ENCODE measurements around the gene FNIP1.
"Not testable (repeated sequence)": the region's sequence is repeated elsewhere in the genome, so short reads cannot be mapped to it uniquely, and the experiment has no call there.

FNIP1 gene

DNA sequence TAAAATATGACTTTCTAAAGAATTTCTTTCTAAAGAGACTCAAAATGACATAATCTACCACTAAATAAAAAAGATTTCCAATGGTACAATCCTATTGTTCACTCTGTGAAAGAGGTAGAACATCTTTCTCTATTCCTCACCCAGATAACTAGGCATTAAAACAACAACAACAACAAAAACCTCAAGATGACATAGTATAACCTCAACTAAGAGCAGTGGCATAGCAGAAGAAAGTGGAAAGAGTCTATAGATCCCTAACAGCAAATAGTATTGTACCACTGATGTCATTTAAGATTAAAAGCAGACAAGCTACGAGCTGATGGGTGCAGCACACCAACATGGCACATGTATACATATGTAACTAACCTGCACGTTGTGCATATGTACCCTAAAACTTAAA lies 191.7 kb downstream of the FNIP1 start:
- no peak for DNase-seq

DNA sequence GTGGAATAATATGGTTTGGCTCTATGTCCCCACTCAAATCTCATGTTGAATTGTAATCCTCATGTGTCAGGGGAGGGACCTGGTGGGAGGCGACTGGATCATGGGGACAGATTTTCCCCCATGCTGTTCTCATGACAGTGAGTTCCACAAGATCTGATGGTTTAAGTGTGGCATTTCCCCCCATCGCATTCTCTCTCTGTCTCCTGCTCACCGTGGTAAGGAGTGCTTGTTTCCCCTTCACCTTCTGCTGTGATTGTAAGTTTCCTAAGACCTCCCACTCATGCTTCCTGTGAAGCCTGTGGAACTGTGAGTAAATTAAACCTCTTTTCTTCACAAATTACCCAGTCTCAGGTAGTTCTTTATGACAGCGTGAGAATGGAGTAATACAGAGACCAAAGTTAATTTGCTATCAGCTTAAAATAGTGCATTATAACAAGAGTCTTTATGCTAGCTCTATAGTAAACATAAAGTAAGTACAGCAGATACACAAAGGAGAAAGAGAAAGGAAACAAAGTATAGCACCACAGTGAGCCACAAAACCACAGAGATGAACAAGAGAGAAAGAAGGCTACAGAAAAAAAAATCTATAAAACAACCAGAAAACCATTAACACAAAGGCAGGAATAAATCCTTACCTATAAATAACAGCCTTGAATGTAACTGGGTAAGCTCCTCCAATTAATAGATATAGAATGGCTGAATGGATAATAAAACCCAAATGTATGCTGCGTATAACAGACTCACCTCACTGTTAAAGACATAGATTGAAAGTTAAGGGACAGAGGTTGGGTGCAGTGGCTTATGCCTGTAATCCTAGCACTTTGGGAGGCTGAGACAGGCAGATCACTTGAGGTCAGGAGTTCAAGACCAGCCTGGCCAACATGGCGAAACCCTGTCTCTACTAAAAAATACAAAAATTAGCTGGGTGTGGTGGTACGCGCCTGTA lies 201.5 kb downstream of the FNIP1 start:
- no peak for DNase-seq

DNA sequence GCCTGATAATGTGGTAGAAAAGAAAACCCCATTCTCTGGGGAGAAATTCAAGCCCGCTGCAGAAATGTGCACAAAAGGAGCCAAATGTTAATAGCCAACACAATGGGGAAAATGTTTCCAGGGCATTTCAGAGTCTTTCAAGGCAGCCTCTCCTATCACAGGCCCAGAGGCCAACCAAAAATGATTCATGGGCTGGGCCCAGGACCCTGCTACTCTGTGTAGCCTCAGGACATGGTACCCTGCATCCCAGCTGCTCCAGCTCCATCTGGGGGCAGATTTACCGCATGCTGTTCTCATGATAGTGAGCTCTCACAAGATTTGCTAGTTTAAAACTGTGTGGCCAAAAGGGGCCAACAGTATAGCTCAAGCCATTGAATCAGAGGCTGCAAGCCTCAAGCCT lies 202.9 kb downstream of the FNIP1 start:
- DNase-seq, result no peak

DNA sequence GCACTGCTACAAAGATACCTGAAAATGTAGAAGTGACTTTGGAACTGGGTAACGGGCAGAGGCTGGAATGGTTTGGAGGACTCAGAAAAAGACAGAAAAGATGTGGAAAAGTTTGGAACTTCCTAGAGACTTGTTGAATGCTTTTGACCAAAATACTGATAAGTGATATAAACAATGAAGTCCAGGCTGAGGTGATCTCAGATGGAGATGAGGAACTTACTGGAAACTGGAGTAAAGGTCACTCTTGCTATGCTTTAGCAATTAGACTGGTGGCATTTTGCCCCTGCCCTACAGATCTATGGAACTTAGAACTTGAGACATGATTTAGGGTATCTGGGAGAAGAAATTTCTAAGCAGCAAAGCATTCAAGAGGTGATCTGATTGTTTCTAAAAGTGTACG lies 203.4 kb downstream of the FNIP1 start:
- DNase-seq, result not testable (repeated sequence)
